ENCODE measurements around the gene CNGB1.

DNA sequence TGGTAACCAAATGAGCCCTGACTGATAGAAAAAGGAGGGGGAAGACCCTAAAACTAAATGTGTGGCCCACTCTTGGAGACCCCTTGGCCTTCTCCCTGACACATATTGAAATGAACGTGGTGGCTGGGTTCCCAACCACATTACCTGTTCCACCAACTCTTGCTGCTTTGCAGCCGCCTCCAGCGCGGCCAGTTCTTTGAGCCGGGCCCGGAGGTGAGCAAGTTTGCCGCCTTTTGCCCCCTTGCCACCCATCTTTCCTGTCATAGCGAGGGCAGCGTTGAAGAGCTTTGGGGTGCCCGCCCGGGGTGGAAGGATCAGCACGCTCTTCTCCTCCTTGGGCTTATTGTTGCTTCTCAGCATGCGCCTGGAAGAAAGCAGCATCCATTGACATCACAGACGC, 83.2 kb downstream of the CNGB1 start:
- no peak for TF ChIP-seq POLR2A (IDR thresholded peaks at IDR 0.05)
- TF ChIP-seq CTCF (IDR thresholded peaks at IDR 0.05): no peak

Measured in Peyer's patch (tissue), 4 donors.